HG03103 (cell line): Measurements from ENCODE around the gene TUBA3E.
"Not testable (repeated sequence)": the region's sequence is repeated elsewhere in the genome, so short reads cannot be mapped to it uniquely, and the experiment has no call there.

Source experiments
- ATAC-seq: cut with Tn5 transposase; IDR thresholded peaks from one replicate; pipeline ENCODE4 v1.9.1; 2021; ENCODE audit warnings: low read depth; ENCODE audit not compliant: unreplicated experiment

TUBA3E gene

GRCh38 chr2:130198343-130198742, at the start of gene TUBA3E:
TSS of gene TUBA3E (minus strand) at chr2:130198439. CDS start at chr2:130198360, 79 bp downstream.
- ATAC-seq: no peak

GRCh38 chr2:130246430-130246829, 48.2 kb upstream of the TUBA3E start:
- no peak for ATAC-seq

GRCh38 chr2:130245976-130246375, 47.7 kb upstream of the TUBA3E start:
- no peak for ATAC-seq

- no peak for ATAC-seq
Observed at GRCh38 chr2:130243359-130243758, 45.1 kb upstream of the TUBA3E start.

GRCh38 chr2:130241041-130241707, 42.9 kb upstream of the TUBA3E start:
- no peak for ATAC-seq

GRCh38 chr2:130239581-130239980, 41.3 kb upstream of the TUBA3E start:
- ATAC-seq: not testable (repeated sequence)

- not testable (repeated sequence) for ATAC-seq
Observed at GRCh38 chr2:130233066-130233465, 34.8 kb upstream of the TUBA3E start.

GRCh38 chr2:130231656-130232055, 33.4 kb upstream of the TUBA3E start:
- no peak for ATAC-seq

- not testable (repeated sequence) for ATAC-seq
Observed at GRCh38 chr2:130230907-130231306, 32.7 kb upstream of the TUBA3E start.

- not testable (repeated sequence) for ATAC-seq
Observed at GRCh38 chr2:130230376-130230775, 32.1 kb upstream of the TUBA3E start.

- not testable (repeated sequence) for ATAC-seq
Observed at GRCh38 chr2:130229161-130229510, 30.9 kb upstream of the TUBA3E start.

GRCh38 chr2:130228467-130229160, 30.4 kb upstream of the TUBA3E start:
- ATAC-seq: not testable (repeated sequence)

GRCh38 chr2:130228005-130228404, 29.8 kb upstream of the TUBA3E start:
- ATAC-seq: not testable (repeated sequence)

- peak; percentile 93 for ATAC-seq
Observed at GRCh38 chr2:130222523-130222922, 24.3 kb upstream of the TUBA3E start.

- ATAC-seq: not testable (repeated sequence)
Observed at GRCh38 chr2:130220505-130220904, 22.3 kb upstream of the TUBA3E start.

GRCh38 chr2:130219147-130219546, 20.9 kb upstream of the TUBA3E start:
- not testable (repeated sequence) for ATAC-seq

GRCh38 chr2:130207051-130207450, 8.8 kb upstream of the TUBA3E start:
- not testable (repeated sequence) for ATAC-seq

GRCh38 chr2:130203150-130203549, 4.9 kb upstream of the TUBA3E start:
- not testable (repeated sequence) for ATAC-seq

- not testable (repeated sequence) for ATAC-seq
Observed at GRCh38 chr2:130202518-130202917, 4.3 kb upstream of the TUBA3E start.

GRCh38 chr2:130196052-130196451, 2.2 kb downstream of the TUBA3E start:
- not testable (repeated sequence) for ATAC-seq

GRCh38 chr2:130195089-130195635, 3.1 kb downstream of the TUBA3E start:
- not testable (repeated sequence) for ATAC-seq

GRCh38 chr2:130193824-130194223, 4.4 kb downstream of the TUBA3E start:
- not testable (repeated sequence) for ATAC-seq
